ENCODE results near the gene GMPPA.

The GMPPA gene

DNA sequence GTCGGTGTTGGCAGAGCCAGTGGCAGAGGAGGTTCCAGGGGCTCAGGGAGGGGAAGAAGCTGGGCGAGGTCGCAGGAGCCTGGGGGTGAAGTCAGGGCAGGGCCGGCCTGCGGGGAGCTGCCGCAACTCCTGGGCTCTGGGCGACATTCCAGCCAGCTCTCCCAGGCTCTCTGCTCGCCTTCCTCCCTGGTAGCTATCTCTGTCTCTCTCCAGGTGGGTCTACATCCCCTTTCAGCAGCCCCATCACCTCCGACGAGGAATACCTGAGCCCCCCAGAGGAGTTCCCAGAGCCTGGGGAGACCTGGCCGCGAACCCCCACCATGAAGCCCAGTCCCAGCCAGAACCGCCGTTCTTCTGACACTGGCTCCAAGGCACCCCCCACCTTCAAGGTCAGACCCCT lies 37.0 kb upstream of the GMPPA start:
- ChIA-PET POLR2A (ENCODE audit: low non-redundant PET) (no interaction called here), CTCF (interaction anchor here (0.7 kb wide), 1 partner anchor 33 kb away, joined by 3 read pairs; no protein-coding TSS in a partner anchor)
- 0 out of 2 replicates have a peak overlapping the region, but pooled peaks have one; percentile 2 for H3K27ac ChIP-seq
- TF ChIP-seq, protein P1, sequence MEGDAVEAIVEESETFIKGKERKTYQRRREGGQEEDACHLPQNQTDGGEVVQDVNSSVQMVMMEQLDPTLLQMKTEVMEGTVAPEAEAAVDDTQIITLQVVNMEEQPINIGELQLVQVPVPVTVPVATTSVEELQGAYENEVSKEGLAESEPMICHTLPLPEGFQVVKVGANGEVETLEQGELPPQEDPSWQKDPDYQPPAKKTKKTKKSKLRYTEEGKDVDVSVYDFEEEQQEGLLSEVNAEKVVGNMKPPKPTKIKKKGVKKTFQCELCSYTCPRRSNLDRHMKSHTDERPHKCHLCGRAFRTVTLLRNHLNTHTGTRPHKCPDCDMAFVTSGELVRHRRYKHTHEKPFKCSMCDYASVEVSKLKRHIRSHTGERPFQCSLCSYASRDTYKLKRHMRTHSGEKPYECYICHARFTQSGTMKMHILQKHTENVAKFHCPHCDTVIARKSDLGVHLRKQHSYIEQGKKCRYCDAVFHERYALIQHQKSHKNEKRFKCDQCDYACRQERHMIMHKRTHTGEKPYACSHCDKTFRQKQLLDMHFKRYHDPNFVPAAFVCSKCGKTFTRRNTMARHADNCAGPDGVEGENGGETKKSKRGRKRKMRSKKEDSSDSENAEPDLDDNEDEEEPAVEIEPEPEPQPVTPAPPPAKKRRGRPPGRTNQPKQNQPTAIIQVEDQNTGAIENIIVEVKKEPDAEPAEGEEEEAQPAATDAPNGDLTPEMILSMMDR (conservative IDR thresholded peaks at IDR 0.05; ENCODE audit: low read depth): no peak
- no peak for DNase-seq (ENCODE audit: low spot score)

DNA sequence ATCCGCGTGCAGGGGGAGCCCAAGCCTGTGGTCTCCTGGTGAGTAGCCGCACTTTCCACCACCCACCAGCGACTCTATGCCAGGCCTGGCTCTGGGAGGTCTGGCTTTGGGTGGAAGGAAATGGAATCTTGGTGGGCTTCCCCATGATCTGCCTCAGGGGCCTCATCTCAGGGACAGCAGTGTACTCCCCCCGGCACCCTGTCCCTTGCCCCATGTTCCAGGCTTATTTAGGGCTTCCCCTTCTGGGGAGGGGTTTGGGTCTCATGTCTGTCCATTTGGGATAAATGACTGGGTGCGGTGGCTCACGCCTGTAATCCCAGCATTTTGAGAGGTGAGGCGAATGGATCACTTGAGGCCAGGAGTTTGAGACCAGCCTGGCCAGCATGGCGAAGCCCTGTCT lies 36.3 kb upstream of the GMPPA start:
- TF ChIP-seq, protein P1 (conservative IDR thresholded peaks at IDR 0.05; ENCODE audit: low read depth): no peak
- H3K27ac ChIP-seq: no peak overlapping the region
- ChIA-PET POLR2A (ENCODE audit: low non-redundant PET) (interaction anchor here (0.6 kb wide), 1 partner anchor 75 kb away, joined by 3 read pairs; no protein-coding TSS in a partner anchor), CTCF (no interaction called here)
- no peak for DNase-seq (ENCODE audit: low spot score)

DNA sequence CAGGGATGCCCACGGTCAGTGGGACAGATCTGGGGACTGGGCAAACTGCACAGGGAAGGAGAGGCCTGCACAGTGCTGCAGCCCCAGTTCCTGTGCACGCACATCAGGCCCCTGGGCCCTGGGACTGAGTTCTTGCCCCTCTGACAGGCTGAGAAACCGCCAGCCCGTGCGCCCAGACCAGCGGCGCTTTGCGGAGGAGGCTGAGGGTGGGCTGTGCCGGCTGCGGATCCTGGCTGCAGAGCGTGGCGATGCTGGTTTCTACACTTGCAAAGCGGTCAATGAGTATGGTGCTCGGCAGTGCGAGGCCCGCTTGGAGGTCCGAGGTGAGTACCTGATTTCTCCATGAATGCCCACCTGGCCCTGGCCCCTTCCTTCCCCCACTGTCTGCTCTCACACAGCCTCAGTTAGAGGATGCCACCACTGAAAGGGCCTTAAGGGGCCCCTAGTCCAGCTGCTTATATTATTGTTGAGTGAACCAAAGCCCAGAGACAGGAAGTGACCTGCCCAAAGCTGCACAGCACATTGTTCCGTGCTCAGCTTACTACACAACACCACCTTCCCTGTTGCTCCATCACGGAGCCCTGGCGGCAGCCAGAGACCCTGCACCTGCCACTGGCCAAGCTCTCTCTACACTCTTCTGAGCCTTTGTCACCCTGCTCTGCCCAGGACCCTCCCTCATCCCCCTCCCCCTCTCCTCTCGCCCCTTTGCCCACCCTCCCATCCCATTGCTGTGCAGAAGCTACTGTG lies 34.2 kb upstream of the GMPPA start:
- no peak overlapping the region for H3K27ac ChIP-seq
- CTCF ChIA-PET: interaction anchor here (1.2 kb wide), 1 partner anchor 17 kb away, joined by 4 read pairs; no protein-coding TSS in a partner anchor
- POLR2A ChIA-PET (ENCODE audit: low non-redundant PET): no interaction called here
- TF ChIP-seq, protein P1 (conservative IDR thresholded peaks at IDR 0.05; ENCODE audit: low read depth): no peak
- DNase-seq (ENCODE audit: low spot score): no peak

DNA sequence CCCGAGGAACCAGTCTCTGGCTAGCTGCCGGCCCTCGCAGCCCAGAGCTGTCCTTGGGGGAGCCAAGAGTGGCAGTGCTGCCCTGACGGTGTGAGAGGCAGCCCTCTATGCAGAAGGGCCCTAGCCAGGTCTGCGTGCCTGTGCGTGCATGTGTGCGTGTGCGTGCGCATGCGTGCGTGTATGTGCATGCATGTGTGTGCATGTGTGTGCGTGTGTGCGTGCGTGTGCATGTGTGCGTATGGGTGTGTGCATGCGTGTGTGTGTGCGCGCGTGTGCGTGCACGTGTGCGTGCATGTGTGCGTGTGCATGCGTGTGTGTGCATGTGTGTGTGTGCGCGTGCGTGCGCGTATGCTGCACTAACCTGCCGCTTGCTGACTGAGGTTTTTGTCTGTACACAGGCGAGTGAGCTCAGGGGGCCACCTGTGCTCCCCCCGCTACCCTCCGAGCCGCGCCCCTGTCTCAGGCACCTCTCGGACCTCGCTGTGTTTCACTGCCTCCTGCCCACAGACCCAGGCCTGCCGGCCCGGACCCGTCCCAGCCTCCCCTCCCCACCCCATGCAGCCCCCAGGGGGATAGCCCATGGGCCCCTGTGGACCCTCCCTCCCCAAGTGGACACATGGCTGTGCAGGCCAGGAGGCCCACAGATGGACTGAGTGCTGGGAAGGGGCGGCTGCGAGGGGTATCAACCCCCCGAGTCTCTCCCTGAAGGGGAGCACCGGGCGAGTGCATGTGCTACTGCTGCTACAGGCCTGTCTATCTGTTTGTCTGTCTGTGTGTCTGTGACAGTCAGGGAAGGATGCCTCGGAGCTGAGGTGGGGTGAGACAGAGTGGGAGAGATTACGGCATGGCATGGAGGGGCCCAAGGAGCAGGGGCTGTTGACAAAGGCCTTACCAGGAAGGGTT lies 32.8 kb upstream of the GMPPA start:
- TF ChIP-seq, protein P1 (conservative IDR thresholded peaks at IDR 0.05; ENCODE audit: low read depth): no peak
- ChIA-PET CTCF (interaction anchor here (1.0 kb wide), 1 partner anchor 11 kb away, joined by 7 read pairs; no protein-coding TSS in a partner anchor), POLR2A (ENCODE audit: low non-redundant PET) (no interaction called here)
- DNase-seq (ENCODE audit: low spot score): no peak
- H3K27ac ChIP-seq: peak overlapping the region; percentile 51

DNA sequence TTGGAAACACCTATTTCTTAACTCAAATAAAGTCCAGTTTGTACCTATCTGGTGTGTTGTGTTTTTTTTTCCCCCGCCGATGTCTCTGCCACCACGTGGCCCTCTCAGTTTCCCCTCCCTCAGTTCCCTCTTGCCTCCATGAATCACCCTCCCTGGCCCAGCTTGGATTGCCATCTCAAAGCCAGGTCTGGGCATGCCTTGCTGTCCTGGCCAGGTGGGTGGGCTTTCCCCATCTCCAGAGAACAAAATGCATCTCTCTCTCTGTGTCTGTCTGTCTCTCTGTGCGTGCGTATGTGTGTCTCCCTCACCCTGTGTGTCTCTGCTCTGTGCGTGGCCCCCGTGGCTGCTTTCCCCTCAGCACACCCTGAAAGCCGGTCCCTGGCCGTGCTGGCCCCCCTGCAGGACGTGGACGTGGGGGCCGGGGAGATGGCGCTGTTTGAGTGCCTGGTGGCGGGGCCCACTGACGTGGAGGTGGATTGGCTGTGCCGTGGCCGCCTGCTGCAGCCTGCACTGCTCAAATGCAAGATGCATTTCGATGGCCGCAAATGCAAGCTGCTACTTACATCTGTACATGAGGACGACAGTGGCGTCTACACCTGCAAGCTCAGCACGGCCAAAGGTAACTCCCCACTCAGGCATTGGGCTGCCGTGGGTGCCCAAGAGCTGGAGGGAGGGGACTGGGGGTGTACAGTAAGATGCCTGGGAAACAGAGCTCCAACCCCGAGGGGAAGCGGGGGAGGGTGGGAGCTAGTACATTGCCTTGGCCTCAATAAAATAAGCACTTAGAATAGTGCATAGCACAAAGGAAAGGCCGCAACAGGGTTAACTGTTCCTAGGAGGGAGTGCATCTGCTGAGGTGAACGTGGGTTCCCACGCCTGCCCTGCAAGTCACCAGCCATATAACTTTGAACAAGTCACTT lies 31.6 kb upstream of the GMPPA start:
- ChIA-PET POLR2A (ENCODE audit: low non-redundant PET) (no interaction called here), CTCF (interaction anchor here (1.0 to 1.2 kb wide), 2 partner anchors 10 to 43 kb away, joined by 3 to 7 read pairs; no protein-coding TSS in a partner anchor)
- TF ChIP-seq, protein P1 (conservative IDR thresholded peaks at IDR 0.05; ENCODE audit: low read depth): no peak
- H3K27ac ChIP-seq: peak overlapping the region; percentile 51
- peak; percentile 55 for DNase-seq (ENCODE audit: low spot score)

All from RWPE1 (cell line).